ENCODE measurements around the gene C10orf88.

GRCh38 chr10:122993797-122994336 is 39.8 kb upstream of the C10orf88 start:
- TF ChIP-seq CTCF (optimal IDR thresholded peaks at IDR 0.05 in 1 of 3, IDR thresholded peaks at IDR 0.05 in 1 of 3, conservative IDR thresholded peaks at IDR 0.05 in 1 of 3; ENCODE audit: extremely low read depth in 1 of 3, insufficient read depth in 2 of 3, low read length in 3 of 3) (no peak), EZH2 (IDR thresholded peaks at IDR 0.05; ENCODE audit: low read length) (no peak)

Data from keratinocyte (primary cell).